HG03342 (cell line): ENCODE results near the gene CCDC102B.
"Not testable (repeated sequence)": the region's sequence is repeated elsewhere in the genome, so short reads cannot be mapped to it uniquely, and the experiment has no call there.

Experiments used
- ATAC-seq: cut with Tn5 transposase; IDR thresholded peaks from one replicate; pipeline ENCODE4 v1.9.1; 2021; ENCODE audit warnings: mild to moderate bottlenecking, moderate library complexity; ENCODE audit not compliant: unreplicated experiment

Gene CCDC102B

DNA sequence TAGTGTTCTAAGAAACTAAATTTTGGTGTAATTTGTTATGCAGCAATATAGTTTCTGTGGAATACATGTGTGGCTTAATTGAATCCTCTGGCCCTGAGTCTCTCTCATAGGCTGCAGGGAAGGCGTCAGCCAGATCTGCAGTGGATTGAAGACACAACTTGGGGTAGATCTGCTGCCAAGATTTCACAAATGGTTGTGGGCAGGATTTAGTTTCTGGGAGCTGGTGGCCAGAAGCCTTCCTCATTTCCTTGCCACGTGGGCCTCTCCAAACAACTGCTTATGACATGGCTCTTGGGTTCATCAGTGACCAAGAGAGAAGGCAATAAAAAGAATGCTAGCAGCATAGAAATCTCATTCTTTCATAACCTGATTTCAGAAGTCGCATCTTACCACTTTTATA is 28.2 kb downstream of the CCDC102B start:
- no peak for ATAC-seq

DNA sequence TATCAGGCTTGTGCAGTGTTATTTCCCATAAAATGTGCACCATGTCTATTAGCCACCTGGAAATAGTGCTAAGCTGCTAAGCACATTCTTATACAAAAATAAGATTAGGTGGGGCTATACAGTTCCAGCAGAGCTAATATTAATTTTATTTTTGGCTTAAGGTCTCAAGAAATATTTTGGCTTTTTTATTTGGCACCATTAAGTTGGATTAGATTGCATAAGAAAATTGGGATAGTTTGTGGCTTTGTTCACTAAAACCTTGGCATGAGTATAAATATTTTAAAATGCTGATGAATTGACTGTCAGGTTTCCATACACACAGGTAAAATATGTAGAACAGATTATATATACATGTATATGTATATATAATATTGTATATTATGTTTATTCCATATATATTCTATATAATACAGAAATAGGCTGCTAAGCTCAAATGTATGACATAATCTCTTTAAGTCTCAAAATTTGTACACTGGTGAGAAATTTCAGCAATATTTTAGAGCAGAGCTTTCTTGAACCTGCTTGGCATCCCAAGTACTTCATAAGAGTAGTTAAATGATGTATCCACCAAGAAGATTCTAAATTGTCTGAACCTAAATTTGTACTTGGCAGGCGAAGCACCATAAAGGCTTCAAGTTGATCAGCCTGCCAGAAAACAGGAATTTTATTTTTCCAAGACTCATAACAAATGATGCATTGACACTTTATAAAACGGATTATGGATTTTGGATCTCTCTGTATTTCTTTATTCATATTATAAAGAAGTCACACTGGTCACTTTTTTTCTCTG is 32.6 kb downstream of the CCDC102B start:
- no peak for ATAC-seq

GRCh38 chr18:68833756-68834155 is 35.9 kb downstream of the CCDC102B start:
- no peak for ATAC-seq

GRCh38 chr18:68837665-68838451 is 40.0 kb downstream of the CCDC102B start:
- ATAC-seq = no peak

DNA sequence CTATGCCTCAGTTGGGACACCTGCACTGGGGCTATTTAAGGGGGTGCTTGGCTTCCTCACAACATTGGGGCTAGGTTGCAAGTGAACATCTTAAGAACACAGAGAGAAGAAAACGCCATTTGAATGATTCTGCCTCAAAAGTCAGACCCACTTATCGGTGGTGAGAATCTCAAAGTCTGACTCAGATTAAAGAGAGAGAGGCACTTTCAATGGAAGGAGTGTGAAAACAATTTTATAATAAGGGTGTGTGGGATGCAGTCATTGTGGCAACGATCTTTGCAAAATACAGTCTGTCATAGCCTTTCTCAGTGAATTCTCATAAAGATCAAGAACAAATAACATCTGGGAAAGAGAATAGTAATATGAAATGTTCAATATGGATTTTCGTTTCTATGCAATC is 41.8 kb downstream of the CCDC102B start:
- no peak for ATAC-seq

DNA sequence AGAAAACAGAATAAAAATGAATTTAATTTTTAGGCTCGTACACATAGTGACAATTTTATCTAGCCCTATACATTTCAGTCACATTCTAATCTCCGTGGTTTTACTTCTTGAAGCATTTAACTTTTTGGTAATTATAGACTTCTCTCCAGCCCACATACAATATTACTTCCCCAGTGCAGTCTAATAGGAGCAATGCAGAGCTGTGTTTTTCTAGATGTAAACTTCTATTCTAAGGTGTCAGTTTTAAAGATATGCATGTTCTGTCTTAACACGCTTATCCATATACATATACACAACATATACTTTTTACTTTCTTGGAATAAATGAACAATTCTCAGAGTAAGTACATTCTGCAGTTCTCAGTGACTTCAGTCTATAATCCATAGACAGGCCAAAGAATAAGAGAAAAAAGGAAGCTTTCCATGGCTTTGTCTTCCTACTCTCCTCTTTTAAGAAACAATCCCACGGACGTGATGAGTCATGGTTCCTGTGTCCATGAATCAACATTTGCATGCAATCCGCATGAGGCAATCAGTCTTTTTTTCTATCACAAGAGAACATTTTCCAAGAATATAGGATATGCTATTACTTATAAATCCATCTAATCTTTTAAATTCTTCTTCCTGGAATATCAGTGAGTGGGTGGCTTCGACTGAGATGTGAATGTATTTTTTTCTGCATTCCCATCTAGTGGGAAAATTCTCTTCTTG is 42.8 kb downstream of the CCDC102B start:
- no peak for ATAC-seq

- ATAC-seq = no peak
These were observed 43.4 kb downstream of the CCDC102B start for GRCh38 chr18:68841301-68841700.

DNA sequence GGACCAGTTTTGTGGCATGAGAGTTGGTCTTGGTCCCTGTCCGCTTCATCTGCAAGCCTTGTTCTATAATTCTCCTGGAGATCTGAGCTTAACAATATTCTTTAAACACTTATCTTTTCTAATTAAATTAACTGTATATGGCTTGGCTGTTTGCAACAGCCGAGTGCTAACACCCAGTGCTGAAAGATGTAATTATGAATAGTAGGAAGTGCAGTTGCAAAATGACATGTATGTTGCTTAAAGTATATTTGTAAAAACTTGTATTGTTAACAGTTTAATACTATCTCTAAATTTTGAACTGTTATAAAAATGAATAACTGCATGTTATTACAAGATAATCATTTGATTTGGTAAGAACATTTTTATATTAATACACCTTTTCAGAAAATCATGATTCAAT is 45.1 kb downstream of the CCDC102B start:
- no peak for ATAC-seq

DNA sequence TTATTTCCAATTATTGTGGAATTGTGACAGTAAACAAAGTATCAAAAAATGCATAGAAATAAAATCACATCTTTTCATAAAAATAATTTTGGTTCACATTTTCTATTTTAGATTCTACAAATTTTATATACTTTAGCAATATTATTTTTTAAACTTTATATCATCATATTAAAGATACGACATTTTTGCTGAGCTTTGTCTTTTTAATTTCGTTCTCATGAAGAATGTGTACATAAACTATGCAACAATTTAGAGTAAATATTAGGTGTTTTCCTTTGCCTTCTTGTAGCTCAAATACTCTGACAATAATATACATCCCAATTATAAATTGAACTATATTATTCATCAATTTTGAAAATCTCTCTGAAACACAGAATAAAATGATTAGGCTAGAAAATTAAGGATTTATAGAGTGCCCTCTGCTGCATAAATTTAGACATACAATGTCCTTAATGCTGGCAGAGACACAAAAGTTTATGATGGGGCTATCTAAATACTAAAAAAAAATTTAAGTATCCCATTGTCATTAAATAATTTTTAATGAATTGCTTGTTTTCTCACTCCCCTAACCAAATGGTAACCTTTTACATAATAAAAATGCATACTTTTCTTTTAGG is 45.7 kb downstream of the CCDC102B start:
- ATAC-seq = no peak

- peak; percentile 69 for ATAC-seq
These were observed 49.4 kb downstream of the CCDC102B start for GRCh38 chr18:68847219-68847837.

- ATAC-seq = no peak
These were observed 50.4 kb downstream of the CCDC102B start for GRCh38 chr18:68848242-68848641.

DNA sequence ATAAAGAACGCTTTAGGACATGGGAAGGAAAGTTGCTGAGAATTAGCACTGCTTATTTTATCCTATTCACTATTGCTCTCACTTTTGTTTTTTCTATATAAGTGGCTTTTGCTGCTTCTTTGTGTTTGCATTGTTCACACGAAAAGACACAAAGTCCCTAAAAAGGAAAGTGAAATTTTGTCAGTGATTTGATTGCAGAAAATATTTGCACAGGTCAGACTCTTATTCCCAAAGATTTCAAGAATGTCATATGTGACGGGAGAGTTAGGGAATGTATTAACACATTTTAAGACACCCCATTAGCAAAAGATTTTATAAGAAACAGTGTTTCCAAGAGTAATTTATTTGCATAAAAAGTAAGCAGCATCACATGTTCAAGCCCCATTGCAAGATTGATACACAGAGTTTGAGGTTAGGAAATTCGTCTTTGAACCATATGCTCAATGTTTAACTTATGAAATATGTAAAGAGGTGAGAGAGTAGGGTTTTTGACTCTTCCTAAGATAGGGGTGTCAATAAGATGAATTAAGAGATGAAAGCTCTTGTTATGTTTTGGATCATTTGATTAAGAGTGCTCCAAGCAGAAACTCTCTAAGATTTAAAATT is 57.0 kb downstream of the CCDC102B start:
- no peak for ATAC-seq

- no peak for ATAC-seq
These were observed 57.6 kb downstream of the CCDC102B start for GRCh38 chr18:68855491-68855890.

DNA sequence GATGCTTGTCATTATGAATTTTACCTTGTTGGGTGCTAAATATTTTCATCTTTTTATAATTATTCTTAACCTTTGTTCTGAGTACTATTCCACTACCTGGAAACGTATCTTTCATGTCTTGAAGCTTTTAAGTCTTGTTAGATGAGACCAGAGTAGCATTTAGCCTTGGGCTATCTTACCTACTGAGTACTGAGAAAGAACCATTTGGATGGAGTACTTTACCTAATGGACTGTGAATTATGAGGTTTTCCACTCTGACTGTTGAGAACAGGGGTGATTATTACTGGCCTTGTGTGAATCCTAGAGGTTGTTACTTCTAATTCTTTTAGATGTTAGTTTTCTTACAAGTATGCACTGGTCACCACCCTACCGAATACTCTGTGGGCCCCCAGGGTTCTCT is 63.5 kb downstream of the CCDC102B start:
- ATAC-seq = no peak

DNA sequence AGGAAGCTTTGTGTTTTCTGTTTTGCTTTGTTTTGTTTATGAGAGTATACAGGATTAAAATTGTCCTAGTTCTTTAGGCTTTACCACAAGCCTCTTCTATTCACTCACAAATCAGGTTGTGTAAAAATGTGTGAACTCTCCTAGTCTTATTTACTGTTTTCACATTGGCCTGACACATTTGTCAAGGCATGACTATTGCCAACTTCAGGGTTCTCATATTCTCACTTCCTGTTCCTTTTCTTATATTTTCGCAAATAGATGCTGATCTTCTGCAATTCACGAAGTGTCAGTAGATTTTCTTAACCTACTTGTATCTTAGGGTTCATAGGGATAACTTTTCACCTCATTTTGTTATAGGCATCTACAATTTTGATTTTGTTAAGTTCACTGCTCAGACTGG is 67.1 kb downstream of the CCDC102B start:
- no peak for ATAC-seq

DNA sequence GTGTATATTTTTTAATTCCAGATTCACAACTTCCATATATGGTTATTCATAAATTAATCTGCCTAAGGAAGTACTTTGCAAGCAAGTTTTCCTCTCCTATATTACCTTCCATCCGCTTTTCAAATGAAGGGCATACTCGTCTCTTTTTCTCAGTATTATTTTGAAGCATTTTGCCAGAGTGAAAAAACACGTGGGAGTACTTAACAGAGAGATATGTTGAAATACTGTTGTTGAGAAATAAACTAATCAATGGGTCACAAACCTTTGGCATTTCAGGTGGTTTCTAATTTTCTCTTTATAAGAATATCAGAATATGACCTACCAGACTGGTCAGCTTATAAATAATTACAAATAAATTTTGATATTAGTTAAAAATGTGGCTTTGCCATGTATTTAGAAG is 67.6 kb downstream of the CCDC102B start:
- no peak for ATAC-seq

- no peak for ATAC-seq
These were observed 75.1 kb downstream of the CCDC102B start for GRCh38 chr18:68873003-68873402.

GRCh38 chr18:68874361-68874760 is 76.5 kb downstream of the CCDC102B start:
- ATAC-seq = no peak

GRCh38 chr18:68879947-68880346 is 82.1 kb downstream of the CCDC102B start:
- ATAC-seq = not testable (repeated sequence)

DNA sequence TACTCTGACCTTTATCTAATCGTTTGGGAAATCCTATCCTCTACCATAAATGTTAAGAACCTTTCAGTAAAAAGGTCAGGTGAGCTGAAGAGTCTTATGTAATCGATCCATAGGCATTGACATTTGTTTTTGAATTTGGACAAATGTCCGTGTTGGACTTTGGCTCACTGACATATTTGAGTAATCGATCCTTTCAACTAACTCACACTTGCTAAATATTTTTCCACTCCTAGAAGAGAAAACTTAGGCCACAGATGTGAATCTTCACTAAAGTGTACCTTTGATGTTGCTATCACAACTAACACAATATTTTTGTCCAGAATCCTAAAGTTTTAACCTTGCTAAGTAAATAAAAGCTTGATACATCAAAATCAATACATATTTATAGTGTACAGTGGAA is 89.5 kb downstream of the CCDC102B start:
- ATAC-seq = no peak
